T follicular helper cell (primary cell): ENCODE data around the gene SRBD1.

ENCODE experiments used
- DNase-seq: peaks from one replicate; pipeline ENCODE4 v3.0.0-alpha.2; 2020; ENCODE audit warnings: low read depth

SRBD1 gene

GRCh38 chr2:45596761-45597160 is 14.3 kb downstream of the SRBD1 start:
- no peak for DNase-seq

DNA sequence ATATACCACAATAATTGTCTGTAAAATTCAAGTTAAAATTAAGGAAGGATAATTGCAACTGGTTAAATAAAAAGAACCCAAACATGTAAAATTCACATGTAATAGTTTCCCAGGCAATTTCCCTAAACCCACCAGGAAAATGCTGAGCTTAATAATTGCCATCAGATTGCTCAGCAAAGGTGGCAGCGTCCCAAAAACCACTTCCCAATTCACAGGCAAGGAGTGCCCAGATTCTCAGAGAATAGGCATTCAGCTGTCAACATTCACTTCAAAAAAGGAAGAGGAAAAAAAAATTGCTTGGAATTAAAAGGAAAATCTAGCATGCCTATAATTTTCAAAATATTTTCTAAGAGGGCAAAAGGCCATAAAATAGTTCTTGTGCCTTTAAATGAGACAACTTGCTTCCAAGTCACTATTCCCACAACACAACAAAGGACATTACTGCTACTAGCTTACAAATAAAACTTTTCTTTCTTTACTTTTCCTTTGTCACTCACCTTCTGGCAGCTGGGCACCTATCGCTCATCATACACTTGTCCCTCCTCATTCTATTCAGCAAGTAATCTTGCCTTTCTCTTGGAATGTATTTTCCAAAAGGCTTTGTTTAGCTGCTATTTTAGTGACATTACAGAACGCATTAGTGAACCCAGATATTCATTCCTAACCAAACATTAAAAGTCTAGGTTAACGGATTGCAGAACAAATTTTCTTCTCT is 15.2 kb downstream of the SRBD1 start:
- DNase-seq = no peak

DNA sequence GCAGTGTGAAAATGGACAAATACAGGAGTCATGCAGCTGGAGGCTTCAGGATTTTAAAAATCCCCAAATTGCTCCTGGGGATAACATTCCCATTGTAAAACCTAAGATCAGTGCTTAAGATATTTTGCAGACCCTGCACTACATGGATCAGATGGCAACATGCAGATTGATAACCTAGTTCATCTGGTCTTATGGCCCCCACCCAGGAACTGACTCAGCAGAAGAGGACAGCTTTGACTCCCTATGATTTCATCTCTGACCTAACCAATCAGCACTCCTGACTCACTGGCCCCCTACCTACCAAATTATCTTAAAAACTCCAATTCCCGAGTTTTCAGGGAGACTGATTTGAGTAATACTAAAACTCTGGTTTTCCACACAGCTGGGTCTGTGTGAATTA is 20.0 kb downstream of the SRBD1 start:
- no peak for DNase-seq

- DNase-seq = no peak
These were observed 22.8 kb downstream of the SRBD1 start for GRCh38 chr2:45588158-45588829.

GRCh38 chr2:45586600-45586999 is 24.5 kb downstream of the SRBD1 start:
- no peak for DNase-seq

DNA sequence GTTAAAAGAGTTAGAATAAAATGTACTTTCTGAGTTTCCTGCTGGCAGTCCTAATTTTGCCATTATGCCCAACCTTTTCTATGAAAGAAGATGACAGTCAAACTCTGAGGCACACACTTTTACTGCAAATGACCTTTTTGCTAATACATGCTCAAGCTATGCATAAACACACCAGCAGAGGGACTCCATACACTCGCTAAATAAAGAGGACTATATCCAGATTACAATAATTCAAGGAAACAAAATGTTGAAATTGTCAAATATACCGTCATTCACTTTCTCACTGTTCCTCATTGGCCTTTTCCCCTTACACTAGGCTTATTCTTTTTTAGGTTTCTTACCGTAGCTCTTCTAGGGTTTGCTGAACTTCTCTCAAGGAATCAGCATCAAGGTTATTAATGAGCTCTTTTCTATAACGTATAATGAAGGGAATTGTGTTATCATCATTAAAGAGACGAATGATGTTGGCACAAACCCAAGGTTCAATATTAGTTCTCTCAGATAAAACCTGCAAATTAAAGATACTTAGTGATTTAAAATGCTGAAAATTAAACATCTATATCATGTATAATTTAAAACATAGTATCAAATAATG is 25.7 kb downstream of the SRBD1 start:
- no peak for DNase-seq

DNA sequence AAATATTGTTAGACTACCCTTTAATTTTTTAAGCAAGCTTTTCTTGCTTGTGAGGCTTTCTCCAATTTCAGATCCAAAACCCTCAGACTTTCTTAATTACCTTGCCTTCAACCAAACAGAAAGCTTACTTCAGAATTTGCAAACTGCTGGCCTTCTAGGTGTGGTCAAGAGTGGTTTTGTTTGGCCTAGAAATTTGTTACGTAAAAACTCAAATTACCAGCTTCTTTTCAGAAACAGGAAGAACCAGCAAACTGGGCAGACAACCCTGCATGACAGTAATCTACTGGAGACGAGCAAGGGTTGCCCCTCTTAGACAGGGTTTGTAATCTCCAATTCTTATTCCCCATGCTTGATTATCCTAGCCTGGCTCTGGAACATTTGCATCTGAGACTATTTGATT is 27.1 kb downstream of the SRBD1 start:
- DNase-seq = no peak

- no peak for DNase-seq
These were observed 28.5 kb downstream of the SRBD1 start for GRCh38 chr2:45582522-45582921.

- no peak for DNase-seq
These were observed 32.8 kb downstream of the SRBD1 start for GRCh38 chr2:45578056-45578843.

GRCh38 chr2:45577441-45577840 is 33.6 kb downstream of the SRBD1 start:
- DNase-seq = no peak

GRCh38 chr2:45575881-45576280 is 35.2 kb downstream of the SRBD1 start:
- DNase-seq = no peak

- DNase-seq = no peak
These were observed 38.1 kb downstream of the SRBD1 start for GRCh38 chr2:45572979-45573378.

DNA sequence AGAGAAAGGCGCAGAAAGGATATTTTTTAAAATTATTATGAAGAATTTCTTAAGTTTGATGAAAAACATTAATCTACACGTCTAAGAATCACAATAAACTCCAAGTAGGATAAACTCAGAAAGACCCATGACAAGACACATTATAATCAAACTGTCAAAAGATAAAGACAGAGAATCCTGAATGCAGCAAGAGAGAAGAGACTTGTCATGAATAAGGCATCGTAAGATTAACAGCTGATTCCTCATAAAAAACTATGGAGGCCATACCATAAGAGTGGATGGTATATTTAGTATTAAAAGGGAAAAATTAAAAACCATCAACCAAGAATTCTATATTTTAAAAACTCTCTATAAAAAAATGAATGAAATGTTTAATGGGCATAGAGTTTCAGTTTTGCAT is 39.1 kb downstream of the SRBD1 start:
- no peak for DNase-seq

DNA sequence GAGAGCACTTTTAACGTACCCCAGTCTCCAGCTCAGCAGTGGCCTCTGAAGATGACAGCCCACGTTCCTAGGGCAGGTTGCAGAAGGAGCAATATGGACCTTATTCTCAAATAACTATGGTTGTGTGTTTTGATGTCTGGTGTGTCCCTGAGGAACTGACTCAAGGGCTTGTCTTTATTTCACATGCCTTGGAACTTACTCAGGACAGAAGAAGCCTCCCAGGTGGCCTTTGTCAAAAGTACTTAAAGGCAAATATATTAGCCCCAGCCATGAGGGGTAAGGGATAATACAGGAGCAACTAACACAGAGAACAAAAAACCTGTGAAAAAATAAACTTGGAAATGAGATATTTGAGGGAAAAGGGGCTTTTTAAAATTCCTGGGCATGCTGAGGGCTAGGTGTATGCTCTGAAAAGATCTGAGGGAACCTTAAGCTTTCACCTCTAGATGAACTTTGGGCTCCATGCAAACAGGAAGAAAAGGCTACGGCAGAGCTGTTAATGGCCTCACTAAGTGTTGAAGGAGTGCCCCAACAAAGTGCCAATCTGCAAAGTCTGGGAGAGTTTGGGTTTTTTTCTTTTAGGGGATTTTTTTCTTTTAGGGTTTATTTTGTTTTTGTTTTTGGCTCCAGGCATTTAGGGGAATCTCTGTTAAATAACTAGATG is 40.3 kb downstream of the SRBD1 start:
- no peak for DNase-seq

GRCh38 chr2:45568935-45569334 is 42.1 kb downstream of the SRBD1 start:
- no peak for DNase-seq

DNA sequence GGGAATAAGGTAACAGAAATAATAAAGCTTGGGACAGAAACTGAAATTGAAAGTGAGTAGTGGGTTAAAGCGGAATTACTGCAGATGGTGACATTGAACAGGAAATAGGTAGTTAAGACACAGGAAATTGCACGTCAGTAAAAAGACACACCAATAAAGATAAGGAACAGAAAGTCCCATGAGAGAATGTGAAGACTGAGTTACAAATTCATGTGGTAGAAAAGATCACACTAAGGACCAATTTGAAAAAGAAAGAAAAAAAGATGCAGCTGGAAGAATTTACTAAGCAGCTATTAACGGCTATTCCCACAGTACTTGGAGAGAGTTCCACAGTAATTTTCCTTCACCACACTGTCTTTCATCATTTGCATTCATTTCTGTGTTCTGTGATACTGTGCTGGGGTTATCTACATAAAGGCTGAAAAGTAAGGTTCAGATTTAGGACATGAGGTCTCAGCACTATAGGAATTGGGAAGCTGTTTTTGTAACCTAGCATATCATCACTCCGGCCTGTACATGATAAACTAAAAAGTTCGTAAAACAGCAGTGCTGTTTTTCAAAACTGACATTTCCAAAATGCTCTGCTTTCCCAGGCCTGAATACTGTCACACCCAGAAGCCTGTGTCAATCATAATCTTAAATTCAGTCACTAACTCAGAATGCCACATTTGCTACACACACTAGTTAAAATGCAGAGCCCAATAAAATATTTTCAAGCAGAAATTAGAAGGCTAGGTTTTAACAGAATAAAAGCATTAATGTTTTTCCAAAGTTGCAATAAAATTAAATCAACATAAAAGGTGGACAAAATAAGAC is 42.9 kb downstream of the SRBD1 start:
- no peak for DNase-seq

- DNase-seq = no peak
These were observed 43.6 kb downstream of the SRBD1 start for GRCh38 chr2:45567288-45567963.

GRCh38 chr2:45559436-45559835 is 51.6 kb downstream of the SRBD1 start:
- no peak for DNase-seq

DNA sequence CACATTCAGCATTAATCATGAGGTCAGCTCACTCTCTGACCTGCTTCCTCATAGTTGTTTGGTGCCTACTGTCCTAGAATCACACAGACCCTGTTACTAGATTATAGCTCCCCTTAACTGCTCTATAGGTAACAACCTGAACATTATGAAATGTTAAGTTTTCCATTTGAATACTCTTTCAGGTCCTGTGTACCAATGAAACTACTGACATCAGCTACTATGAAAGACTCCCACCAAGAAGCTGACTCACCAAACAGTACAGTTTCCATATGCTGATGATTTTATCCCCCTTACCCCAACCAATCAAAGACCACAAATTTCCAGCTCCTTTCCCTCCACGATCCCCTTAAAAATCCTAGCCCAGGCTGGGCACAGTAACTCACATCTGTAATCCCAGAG is 56.3 kb downstream of the SRBD1 start:
- DNase-seq = no peak

GRCh38 chr2:45554073-45554741 is 56.9 kb downstream of the SRBD1 start:
- no peak for DNase-seq
